Measurements from ENCODE around the gene MYL3. TPM values are rescaled to one million over a fixed set of nuclear protein-coding genes. Genes with fewer than 3 reads are reported as not detected.

The MYL3 gene
- polyA plus RNA-seq, 1 of the 3 experiments (the other 2 are of a cell fraction): not detected

DNA sequence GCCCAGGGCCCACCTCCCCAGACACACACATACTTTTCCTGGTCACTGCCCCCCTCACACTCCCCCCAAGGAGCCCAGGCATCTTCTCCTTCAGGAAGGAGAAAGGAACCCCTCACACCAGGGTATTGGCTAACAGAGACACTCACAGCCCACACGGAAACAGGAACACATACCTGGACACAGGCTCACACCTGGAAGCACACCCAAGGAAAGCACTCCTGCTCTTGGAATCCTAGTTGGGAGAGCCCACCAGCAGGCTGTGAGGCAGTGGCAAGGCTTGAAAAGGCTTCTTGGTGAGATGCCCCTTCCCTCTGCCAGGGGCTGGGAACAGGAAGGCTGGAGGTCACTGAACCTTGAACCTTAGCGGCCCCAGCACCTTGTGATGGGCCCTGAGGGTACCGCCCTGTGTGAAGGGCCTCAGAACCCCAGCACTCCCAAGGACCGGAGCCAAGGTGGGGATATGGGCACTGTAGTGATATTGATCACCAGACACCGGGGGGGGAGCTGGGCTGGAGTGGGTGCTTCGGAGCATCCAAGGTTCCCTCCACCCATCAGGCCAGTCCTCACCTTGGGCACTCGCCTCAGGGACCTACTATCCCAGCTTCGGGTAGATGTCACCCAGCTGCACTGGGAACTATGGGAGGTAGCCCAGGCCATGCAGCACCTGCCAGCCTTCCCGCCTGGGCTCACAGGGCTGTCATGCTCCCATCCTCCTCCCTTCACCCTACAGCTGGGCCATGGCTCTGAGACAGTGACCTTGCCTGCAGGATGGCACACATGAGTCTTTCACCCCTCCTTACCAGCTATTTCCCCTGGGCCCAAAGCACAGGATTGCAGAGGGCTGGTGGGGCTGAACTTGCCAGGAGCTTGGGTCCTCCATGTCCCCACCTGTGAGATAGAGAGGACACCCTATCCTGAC lies 16.4 kb downstream of the MYL3 start:
- no peaks in the 10 kb centered on the region for H4K20me1 ChIP-seq (ENCODE audit: insufficient read depth)
- no peak overlapping the region for H3K9ac ChIP-seq
- 94% methylated on average over 8 of the region's 9 CpGs for WGBS (ENCODE audit: low lambda C conversion rate)
- ChIA-PET CTCF (interaction anchor here (0.6 to 8.4 kb wide), 36 partner anchors 12 to 523 kb away, joined by 3 to 72 read pairs (median 5); partner anchors contain the start of genes MYL3, NBEAL2, PTH1R and TMIE), POLR2A (interaction anchor here (0.7 to 2.5 kb wide), 7 partner anchors 13 to 144 kb away, joined by 3 to 15 read pairs (median 5); no protein-coding TSS in a partner anchor)
- peak overlapping the region; percentile 69; the same call in 1 of the 2 replicates for H3K4me2 ChIP-seq
- DNase-seq: no peak
- H3K4me1 ChIP-seq (ENCODE audit: control insufficient read depth in 1 of 2, insufficient read depth in 2 of 2, low read depth in 1 of 2, low read length in 1 of 2): peaks cover 0 to 27% of the 10 kb centered on the region in 2 experiments; a peak in 2 of 4 replicates
- H3K9me3 ChIP-seq: no peaks in the 10 kb centered on the region
- no peaks in the 10 kb centered on the region for H3K36me3 ChIP-seq (replicated peaks in 1 of 2; ENCODE audit: control insufficient read depth in 1 of 2, insufficient read depth in 2 of 2, low read length in 1 of 2)
- peak overlapping the region in 1 of 2 experiments; percentile 98; a peak in 2 of 4 replicates for H3K27ac ChIP-seq (ENCODE audit: low read depth in 2 of 2, low read length in 1 of 2)
- H3K9me2 ChIP-seq: no peaks in the 10 kb centered on the region
- H3K79me2 ChIP-seq (ENCODE audit: insufficient read depth): no peaks in the 10 kb centered on the region
- H2AFZ ChIP-seq (ENCODE audit: low read depth): peak overlapping the region; percentile 90; the same call in 1 of the 2 replicates
- H3K27me3 ChIP-seq (ENCODE audit: insufficient read depth): no peaks in the 10 kb centered on the region
- H3K4me3 ChIP-seq (ENCODE audit: low read depth in 2 of 2, low read length in 1 of 2): peak overlapping the region in 1 of 2 experiments; percentile 49; a peak in 2 of 4 replicates
- H3F3A ChIP-seq (replicated peaks; ENCODE audit: insufficient read depth): no peaks in the 10 kb centered on the region
- TF ChIP-seq USF2 (IDR thresholded peaks at IDR 0.05; ENCODE audit: borderline replicate concordance, low read depth, low read length) (no peak), RXRA (IDR thresholded peaks at IDR 0.05; ENCODE audit: borderline replicate concordance, low read depth) (no peak), GATA2 (CRISPR knock-in tag; IDR thresholded peaks at IDR 0.05) (no peak), USF1 (IDR thresholded peaks at IDR 0.05; ENCODE audit: borderline replicate concordance, low read depth) (no peak), MAX (IDR thresholded peaks at IDR 0.05; ENCODE audit: low read depth) (no peak), RFX5 (IDR thresholded peaks at IDR 0.05; ENCODE audit: low read length) (no peak), ZBTB33 (IDR thresholded peaks at IDR 0.05; ENCODE audit: borderline replicate concordance, low read depth) (no peak), RAD21 (IDR thresholded peaks at IDR 0.05; ENCODE audit: low read length) (no peak), MXI1 (IDR thresholded peaks at IDR 0.05; ENCODE audit: low read depth, low read length) (no peak)
- TF ChIP-seq, protein P1, sequence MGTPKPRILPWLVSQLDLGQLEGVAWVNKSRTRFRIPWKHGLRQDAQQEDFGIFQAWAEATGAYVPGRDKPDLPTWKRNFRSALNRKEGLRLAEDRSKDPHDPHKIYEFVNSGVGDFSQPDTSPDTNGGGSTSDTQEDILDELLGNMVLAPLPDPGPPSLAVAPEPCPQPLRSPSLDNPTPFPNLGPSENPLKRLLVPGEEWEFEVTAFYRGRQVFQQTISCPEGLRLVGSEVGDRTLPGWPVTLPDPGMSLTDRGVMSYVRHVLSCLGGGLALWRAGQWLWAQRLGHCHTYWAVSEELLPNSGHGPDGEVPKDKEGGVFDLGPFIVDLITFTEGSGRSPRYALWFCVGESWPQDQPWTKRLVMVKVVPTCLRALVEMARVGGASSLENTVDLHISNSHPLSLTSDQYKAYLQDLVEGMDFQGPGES (IDR thresholded peaks at IDR 0.05; ENCODE audit: low read depth, low read length): no peak

Data from SK-N-SH (cell line).